Measurements from ENCODE around the gene PROX2.

Gene PROX2

GRCh38 chr14:74913986-74914573, 38.1 kb upstream of the PROX2 start:
- no peak overlapping the region for H3K4me3 Mint-ChIP-seq
- H3K36me3 Mint-ChIP-seq (ENCODE audit: insufficient read depth): peaks cover 3% of the 10 kb centered on the region
- H3K4me1 Mint-ChIP-seq (ENCODE audit: low read depth in 2 of 2): no peaks in the 10 kb centered on the region
- no peak for DNase-seq
- no peak overlapping the region for H3K27ac Mint-ChIP-seq
- H3K9me3 Mint-ChIP-seq: no peaks in the 10 kb centered on the region
- H3K27me3 Mint-ChIP-seq: peaks cover 0 to 18% of the 10 kb centered on the region in 2 donors
- no peak for ATAC-seq (replicated peaks)

GRCh38 chr14:74913393-74913910, 37.5 kb upstream of the PROX2 start:
- DNase-seq: no peak
- Mint-ChIP-seq H3K9me3 (no peaks in the 10 kb centered on the region), H3K27ac (no peak overlapping the region), H3K4me3 (no peak overlapping the region), H3K27me3 (peaks cover 0 to 18% of the 10 kb centered on the region in 2 donors), H3K36me3 (ENCODE audit: insufficient read depth) (peaks cover 3% of the 10 kb centered on the region), H3K4me1 (ENCODE audit: low read depth in 2 of 2) (no peaks in the 10 kb centered on the region)
- no peak for ATAC-seq (replicated peaks)

- Mint-ChIP-seq H3K9me3 (no peaks in the 10 kb centered on the region), H3K27ac (no peak overlapping the region), H3K4me1 (ENCODE audit: low read depth in 2 of 2) (no peaks in the 10 kb centered on the region), H3K36me3 (ENCODE audit: insufficient read depth) (peaks cover 3% of the 10 kb centered on the region), H3K4me3 (no peak overlapping the region), H3K27me3 (peaks cover 0 to 18% of the 10 kb centered on the region in 2 donors)
- ATAC-seq (replicated peaks) (no peak), DNase-seq (no peak)
These were observed 36.9 kb upstream of the PROX2 start for GRCh38 chr14:74912801-74913200.

GRCh38 chr14:74912111-74912510, 36.2 kb upstream of the PROX2 start:
- Mint-ChIP-seq H3K36me3 (ENCODE audit: insufficient read depth) (peaks cover 6% of the 10 kb centered on the region), H3K4me3 (no peak overlapping the region), H3K9me3 (no peaks in the 10 kb centered on the region), H3K27me3 (peaks cover 0 to 14% of the 10 kb centered on the region in 2 donors), H3K4me1 (ENCODE audit: low read depth in 2 of 2) (no peaks in the 10 kb centered on the region), H3K27ac (no peak overlapping the region)
- DNase-seq (no peak), ATAC-seq (replicated peaks) (no peak)

DNA sequence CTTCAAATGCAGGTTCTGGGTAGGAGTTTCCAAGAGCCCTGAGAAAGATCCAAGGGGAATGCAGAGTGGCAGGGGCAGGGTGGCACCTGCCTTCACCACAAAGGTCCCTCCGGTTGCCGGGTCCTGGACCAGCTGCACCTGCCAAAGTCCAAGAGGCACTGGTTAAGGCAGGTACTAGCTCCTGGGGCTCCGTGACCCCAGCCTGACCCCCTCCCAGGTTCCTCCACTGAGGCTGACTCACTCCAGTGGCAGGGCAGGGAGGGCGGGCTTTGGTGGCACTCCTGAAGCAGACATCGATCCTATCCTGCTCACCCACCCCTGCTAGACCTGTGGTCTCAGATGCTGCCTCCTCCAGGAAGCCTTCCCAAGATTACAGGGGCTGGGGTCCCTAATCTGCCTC, 35.8 kb upstream of the PROX2 start:
- Mint-ChIP-seq H3K27ac (no peak overlapping the region), H3K27me3 (peaks cover 0 to 10% of the 10 kb centered on the region in 2 donors), H3K4me3 (no peak overlapping the region), H3K36me3 (ENCODE audit: insufficient read depth) (peaks cover 6% of the 10 kb centered on the region), H3K4me1 (ENCODE audit: low read depth in 2 of 2) (no peaks in the 10 kb centered on the region), H3K9me3 (no peaks in the 10 kb centered on the region)
- DNase-seq (no peak), ATAC-seq (replicated peaks) (no peak)

DNA sequence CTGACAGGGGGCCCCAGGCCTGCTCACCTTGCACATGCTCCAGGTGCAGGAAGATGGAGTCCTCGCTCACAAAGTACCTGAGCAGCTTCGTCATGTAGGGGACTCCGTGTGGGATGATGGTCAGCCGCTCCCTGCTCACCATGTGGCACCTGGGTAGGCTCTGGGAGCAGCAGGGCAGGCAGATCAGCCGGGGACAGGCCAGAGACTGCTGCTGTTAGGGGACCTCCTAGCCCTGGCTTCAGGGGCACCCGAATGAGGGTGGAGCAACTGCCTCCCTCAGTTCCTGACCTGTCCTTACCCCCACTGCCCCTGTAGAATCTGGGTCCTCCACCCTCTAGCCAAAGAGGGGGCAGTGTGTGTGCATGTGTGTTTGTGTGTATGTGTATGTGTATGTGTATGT, 35.3 kb upstream of the PROX2 start:
- H3K27me3 Mint-ChIP-seq: peaks cover 0 to 5% of the 10 kb centered on the region in 2 donors
- H3K36me3 Mint-ChIP-seq (ENCODE audit: insufficient read depth): peaks cover 6% of the 10 kb centered on the region
- H3K4me1 Mint-ChIP-seq (ENCODE audit: low read depth in 2 of 2): no peaks in the 10 kb centered on the region
- no peaks in the 10 kb centered on the region for H3K9me3 Mint-ChIP-seq
- DNase-seq (no peak), ATAC-seq (replicated peaks) (no peak)
- H3K27ac Mint-ChIP-seq: no peak overlapping the region
- no peak overlapping the region for H3K4me3 Mint-ChIP-seq

DNA sequence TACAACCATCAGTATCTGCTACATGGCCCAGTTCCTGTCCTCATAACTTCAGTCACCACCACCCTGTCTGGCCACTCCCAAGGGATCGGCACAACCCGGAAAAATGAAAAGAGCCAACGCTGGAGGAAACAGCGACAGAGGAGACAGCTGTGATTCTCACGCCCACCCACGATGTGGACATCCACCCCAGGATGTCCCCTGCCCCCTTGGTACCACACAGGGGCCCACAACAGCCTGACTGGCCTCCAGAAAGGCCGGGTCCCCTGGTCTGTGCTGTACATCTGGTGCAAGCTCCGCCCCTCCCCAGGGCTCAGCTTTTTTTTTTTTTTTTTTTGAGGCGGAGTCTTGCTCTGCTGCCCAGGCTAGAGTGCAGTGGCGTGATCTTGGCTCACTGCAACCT, 34.6 kb upstream of the PROX2 start:
- ATAC-seq (replicated peaks): no peak
- no peaks in the 10 kb centered on the region for H3K9me3 Mint-ChIP-seq
- peak overlapping the region; percentile 32 to 75 for H3K27ac Mint-ChIP-seq
- no peak for DNase-seq
- H3K36me3 Mint-ChIP-seq (ENCODE audit: insufficient read depth): peaks cover 10% of the 10 kb centered on the region
- no peaks in the 10 kb centered on the region for H3K27me3 Mint-ChIP-seq
- H3K4me3 Mint-ChIP-seq: no peak overlapping the region
- no peaks in the 10 kb centered on the region for H3K4me1 Mint-ChIP-seq (ENCODE audit: low read depth in 2 of 2)

- no peak for DNase-seq
- Mint-ChIP-seq H3K9me3 (no peaks in the 10 kb centered on the region), H3K4me1 (ENCODE audit: low read depth in 2 of 2) (peaks cover 0 to under 1% of the 10 kb centered on the region in 2 donors), H3K27me3 (no peaks in the 10 kb centered on the region), H3K27ac (peak overlapping the region; percentile 32 to 75), H3K36me3 (ENCODE audit: insufficient read depth) (peaks cover 12% of the 10 kb centered on the region), H3K4me3 (no peak overlapping the region)
- no peak for ATAC-seq (replicated peaks)
These were observed 34.0 kb upstream of the PROX2 start for GRCh38 chr14:74909911-74910310.

DNA sequence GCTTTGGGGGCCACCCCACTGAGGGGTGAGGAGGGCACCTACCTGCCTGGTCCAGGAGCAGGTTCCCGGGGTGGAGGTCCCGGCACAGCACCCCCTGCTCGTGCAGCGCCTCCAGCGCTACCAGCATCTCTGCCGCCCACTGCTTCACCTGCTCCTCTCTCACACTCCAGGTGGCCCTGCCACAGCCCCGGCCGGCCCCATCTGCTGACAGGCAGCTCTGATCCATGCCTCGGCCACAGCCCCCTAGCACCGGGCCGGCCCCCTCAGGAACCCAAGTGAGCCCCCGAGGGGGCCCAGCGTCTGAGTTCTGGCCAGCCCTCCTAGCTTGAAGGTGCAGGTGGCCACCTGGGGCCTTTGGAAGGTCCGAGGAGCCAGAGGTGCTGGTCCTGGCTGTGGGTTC, 33.6 kb upstream of the PROX2 start:
- ATAC-seq (replicated peaks) (no peak), DNase-seq (no peak)
- no peaks in the 10 kb centered on the region for H3K27me3 Mint-ChIP-seq
- H3K4me1 Mint-ChIP-seq (ENCODE audit: low read depth in 2 of 2): peaks cover 4 to 5% of the 10 kb centered on the region in 2 donors
- no peaks in the 10 kb centered on the region for H3K9me3 Mint-ChIP-seq
- peak overlapping the region in 1 of 2 donors; percentile 32 for H3K27ac Mint-ChIP-seq
- peaks cover 12% of the 10 kb centered on the region for H3K36me3 Mint-ChIP-seq (ENCODE audit: insufficient read depth)
- no peak overlapping the region for H3K4me3 Mint-ChIP-seq

- H3K27ac Mint-ChIP-seq: peak overlapping the region in 1 of 2 donors; percentile 51
- H3K4me3 Mint-ChIP-seq: no peak overlapping the region
- peaks cover 5 to 6% of the 10 kb centered on the region in 2 donors for H3K4me1 Mint-ChIP-seq (ENCODE audit: low read depth in 2 of 2)
- H3K27me3 Mint-ChIP-seq: no peaks in the 10 kb centered on the region
- no peaks in the 10 kb centered on the region for H3K9me3 Mint-ChIP-seq
- H3K36me3 Mint-ChIP-seq (ENCODE audit: insufficient read depth): peaks cover 14% of the 10 kb centered on the region
- ATAC-seq (replicated peaks) (no peak), DNase-seq (no peak)
These were observed 33.0 kb upstream of the PROX2 start for GRCh38 chr14:74908861-74909341.

DNA sequence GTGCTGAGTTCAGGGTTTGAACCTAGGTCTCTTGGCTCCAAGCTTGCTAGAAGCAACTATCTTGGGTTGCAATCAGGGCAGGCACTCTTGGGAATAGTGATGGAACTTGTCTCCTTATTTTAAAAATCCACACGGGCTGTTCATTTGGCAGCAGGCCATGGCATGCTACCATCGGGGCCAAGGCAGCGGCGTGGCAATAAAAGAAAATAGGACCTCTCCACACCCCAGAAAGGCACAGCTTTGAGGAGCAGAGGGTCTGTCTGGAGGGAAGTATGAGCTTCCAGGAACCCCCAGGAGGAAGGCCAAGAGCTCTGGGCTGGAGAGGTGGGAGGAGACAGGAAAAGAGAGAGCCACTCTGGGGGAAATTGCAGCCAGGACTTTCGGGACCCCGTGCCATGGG, 31.8 kb upstream of the PROX2 start:
- DNase-seq (no peak), ATAC-seq (replicated peaks) (no peak)
- Mint-ChIP-seq H3K4me3 (no peak overlapping the region), H3K9me3 (no peaks in the 10 kb centered on the region), H3K27ac (peak overlapping the region in 1 of 2 donors; percentile 51), H3K4me1 (ENCODE audit: low read depth in 2 of 2) (peaks cover 5 to 6% of the 10 kb centered on the region in 2 donors), H3K36me3 (ENCODE audit: insufficient read depth) (peaks cover 24% of the 10 kb centered on the region), H3K27me3 (no peaks in the 10 kb centered on the region)

- ATAC-seq (replicated peaks): no peak
- Mint-ChIP-seq H3K27ac (no peak overlapping the region), H3K36me3 (ENCODE audit: insufficient read depth) (peaks cover 28% of the 10 kb centered on the region), H3K4me1 (ENCODE audit: low read depth in 2 of 2) (peaks cover 5 to 6% of the 10 kb centered on the region in 2 donors), H3K27me3 (no peaks in the 10 kb centered on the region), H3K4me3 (no peak overlapping the region), H3K9me3 (no peaks in the 10 kb centered on the region)
- DNase-seq: no peak
These were observed 31.1 kb upstream of the PROX2 start for GRCh38 chr14:74906925-74907521.

DNA sequence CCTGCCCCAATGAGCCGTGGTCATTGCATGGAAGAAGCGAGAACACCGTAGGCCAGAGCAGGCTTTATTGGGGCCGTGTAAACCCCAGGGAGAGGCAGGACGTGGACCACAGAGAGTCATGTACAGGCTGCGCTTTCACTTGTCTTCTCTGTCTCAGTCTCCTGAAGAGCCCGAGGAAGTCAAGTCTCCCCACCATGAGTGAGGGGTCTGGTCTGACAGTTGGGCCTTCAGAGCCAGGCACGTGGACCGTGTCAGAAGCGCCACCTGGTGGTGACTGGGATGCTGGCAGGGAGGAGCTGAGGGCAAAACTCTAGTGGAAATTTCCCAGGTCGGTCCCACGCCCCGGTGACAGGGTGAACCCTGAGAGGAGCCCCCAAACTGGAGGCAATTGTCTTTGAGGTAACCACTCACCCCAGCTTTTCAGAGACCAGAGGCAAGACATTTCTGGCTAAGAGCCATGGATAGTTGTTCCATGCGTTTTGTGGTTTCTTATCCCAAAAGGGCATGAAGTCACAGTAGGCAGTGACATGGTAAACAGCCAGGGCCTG, 29.7 kb upstream of the PROX2 start:
- ATAC-seq (replicated peaks) (peak; percentile 79), DNase-seq (peak; percentile 79 to 82 (median 81))
- Mint-ChIP-seq H3K27ac (peak overlapping the region; percentile 6 to 46), H3K27me3 (no peaks in the 10 kb centered on the region), H3K4me3 (no peak overlapping the region), H3K4me1 (ENCODE audit: low read depth in 2 of 2) (peaks cover 5 to 6% of the 10 kb centered on the region in 2 donors), H3K9me3 (no peaks in the 10 kb centered on the region), H3K36me3 (ENCODE audit: insufficient read depth) (peaks cover 41% of the 10 kb centered on the region)
